Mesendoderm (in vitro differentiated cells): ENCODE results near the gene SYNRG. TPM values are rescaled to one million over a fixed set of nuclear protein-coding genes. Genes with fewer than 3 reads are reported as not detected.

ENCODE experiments used
- DNase-seq: peaks from one replicate; pipeline ENCODE4 v3.0.0; 2013
- H2AK5ac ChIP-seq: 2 replicates; pipeline ENCODE4 v1.6.1; 2013; ENCODE audit warnings: low read length, inconsistent platforms
- H2BK120ac ChIP-seq: 2 replicates; pipeline ENCODE4 v1.6.1; 2013; ENCODE audit warnings: low read depth, mild to moderate bottlenecking, low read length, moderate library complexity, mixed read lengths
- H2BK15ac ChIP-seq: replicated peaks from 2 replicates; pipeline ENCODE4 v1.6.1; 2013; ENCODE audit warnings: low read depth, mild to moderate bottlenecking, moderate library complexity
- H2BK5ac ChIP-seq: 2 replicates; pipeline ENCODE4 v1.6.1; 2013; ENCODE audit warnings: low read length, inconsistent platforms
- H3K18ac ChIP-seq: 2 replicates; pipeline ENCODE4 v1.6.1; 2013; ENCODE audit warnings: mild to moderate bottlenecking, low read length, mixed read lengths
- H3K23ac ChIP-seq: one replicate; pipeline ENCODE4 v1.6.1; 2013; ENCODE audit warnings: low read length
- H3K27ac ChIP-seq: 2 replicates; pipeline ENCODE4 v1.5.1; 2013; ENCODE audit warnings: low read depth, mild to moderate bottlenecking, inconsistent platforms, low read length, moderate library complexity
- H3K27me3 ChIP-seq: 2 replicates; pipeline ENCODE4 v1.6.1; 2013; ENCODE audit warnings: low read length, control low read depth, mild to moderate bottlenecking, inconsistent platforms; ENCODE audit not compliant: insufficient read depth, poor library complexity
- H3K36me3 ChIP-seq: 2 replicates; pipeline ENCODE4 v1.6.1; 2013; ENCODE audit warnings: low read length, inconsistent platforms; ENCODE audit not compliant: control insufficient read depth, insufficient read depth
- H3K4ac ChIP-seq: one replicate; pipeline ENCODE4 v1.6.1; 2013; ENCODE audit warnings: low read depth, mild to moderate bottlenecking, low read length, moderate library complexity
- H3K4me1 ChIP-seq: 2 replicates; pipeline ENCODE4 v1.6.1; 2013; ENCODE audit warnings: low read depth, low read length, inconsistent platforms; ENCODE audit not compliant: control insufficient read depth
- H3K4me2 ChIP-seq: 2 replicates; pipeline ENCODE4 v1.6.1; 2013; ENCODE audit warnings: low read length
- H3K4me3 ChIP-seq: 2 replicates; pipeline ENCODE4 v1.5.1; 2013; ENCODE audit warnings: mild to moderate bottlenecking, low read length
- H3K56ac ChIP-seq: one replicate; pipeline ENCODE4 v1.6.1; 2013; ENCODE audit warnings: low read length
- H3K79me1 ChIP-seq: 2 replicates; pipeline ENCODE4 v1.6.1; 2013; ENCODE audit warnings: low read length, inconsistent platforms
- H3K79me2 ChIP-seq: 2 replicates; pipeline ENCODE4 v1.6.1; 2013; ENCODE audit warnings: mild to moderate bottlenecking, low read length; ENCODE audit not compliant: control insufficient read depth, insufficient read depth
- H3K9ac ChIP-seq: 2 replicates; pipeline ENCODE4 v1.6.1; 2013; ENCODE audit warnings: low read length, inconsistent platforms
- H4K5ac ChIP-seq: one replicate; pipeline ENCODE4 v1.6.1; 2013; ENCODE audit warnings: low read length
- H4K8ac ChIP-seq: one replicate; pipeline ENCODE4 v1.6.1; 2013; ENCODE audit warnings: low read depth, mild to moderate bottlenecking, control low read depth, low read length, moderate library complexity
- WGBS: extraction: QIAGEN DNeasy Blood & Tissue Kit; methylation state at CpG from one replicate; pipeline ENCODE4 v1.1.7; 2013; ENCODE audit warnings: low lambda C conversion rate, missing lambda C conversion rate; ENCODE audit not compliant: insufficient coverage; ENCODE audit errors: extremely low coverage; 5-methylcytosine and 5-hydroxymethylcytosine counted together
- polyA plus RNA-seq, 2 experiments: library from polyadenylated mRNA; stranded (reverse); fragments of 200-250 nt; gene quantifications; one replicate each; pipeline ENCODE4 v1.2.3, GENCODE V29; 2013

The SYNRG gene, protein sequence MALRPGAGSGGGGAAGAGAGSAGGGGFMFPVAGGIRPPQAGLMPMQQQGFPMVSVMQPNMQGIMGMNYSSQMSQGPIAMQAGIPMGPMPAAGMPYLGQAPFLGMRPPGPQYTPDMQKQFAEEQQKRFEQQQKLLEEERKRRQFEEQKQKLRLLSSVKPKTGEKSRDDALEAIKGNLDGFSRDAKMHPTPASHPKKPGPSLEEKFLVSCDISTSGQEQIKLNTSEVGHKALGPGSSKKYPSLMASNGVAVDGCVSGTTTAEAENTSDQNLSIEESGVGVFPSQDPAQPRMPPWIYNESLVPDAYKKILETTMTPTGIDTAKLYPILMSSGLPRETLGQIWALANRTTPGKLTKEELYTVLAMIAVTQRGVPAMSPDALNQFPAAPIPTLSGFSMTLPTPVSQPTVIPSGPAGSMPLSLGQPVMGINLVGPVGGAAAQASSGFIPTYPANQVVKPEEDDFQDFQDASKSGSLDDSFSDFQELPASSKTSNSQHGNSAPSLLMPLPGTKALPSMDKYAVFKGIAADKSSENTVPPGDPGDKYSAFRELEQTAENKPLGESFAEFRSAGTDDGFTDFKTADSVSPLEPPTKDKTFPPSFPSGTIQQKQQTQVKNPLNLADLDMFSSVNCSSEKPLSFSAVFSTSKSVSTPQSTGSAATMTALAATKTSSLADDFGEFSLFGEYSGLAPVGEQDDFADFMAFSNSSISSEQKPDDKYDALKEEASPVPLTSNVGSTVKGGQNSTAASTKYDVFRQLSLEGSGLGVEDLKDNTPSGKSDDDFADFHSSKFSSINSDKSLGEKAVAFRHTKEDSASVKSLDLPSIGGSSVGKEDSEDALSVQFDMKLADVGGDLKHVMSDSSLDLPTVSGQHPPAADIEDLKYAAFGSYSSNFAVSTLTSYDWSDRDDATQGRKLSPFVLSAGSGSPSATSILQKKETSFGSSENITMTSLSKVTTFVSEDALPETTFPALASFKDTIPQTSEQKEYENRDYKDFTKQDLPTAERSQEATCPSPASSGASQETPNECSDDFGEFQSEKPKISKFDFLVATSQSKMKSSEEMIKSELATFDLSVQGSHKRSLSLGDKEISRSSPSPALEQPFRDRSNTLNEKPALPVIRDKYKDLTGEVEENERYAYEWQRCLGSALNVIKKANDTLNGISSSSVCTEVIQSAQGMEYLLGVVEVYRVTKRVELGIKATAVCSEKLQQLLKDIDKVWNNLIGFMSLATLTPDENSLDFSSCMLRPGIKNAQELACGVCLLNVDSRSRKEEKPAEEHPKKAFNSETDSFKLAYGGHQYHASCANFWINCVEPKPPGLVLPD (N-terminal part only)
- polyA plus RNA-seq (2013, experiment 1 of 2), result 13.9 TPM
- polyA plus RNA-seq (2013, experiment 2 of 2), result 13.7 TPM

DNA sequence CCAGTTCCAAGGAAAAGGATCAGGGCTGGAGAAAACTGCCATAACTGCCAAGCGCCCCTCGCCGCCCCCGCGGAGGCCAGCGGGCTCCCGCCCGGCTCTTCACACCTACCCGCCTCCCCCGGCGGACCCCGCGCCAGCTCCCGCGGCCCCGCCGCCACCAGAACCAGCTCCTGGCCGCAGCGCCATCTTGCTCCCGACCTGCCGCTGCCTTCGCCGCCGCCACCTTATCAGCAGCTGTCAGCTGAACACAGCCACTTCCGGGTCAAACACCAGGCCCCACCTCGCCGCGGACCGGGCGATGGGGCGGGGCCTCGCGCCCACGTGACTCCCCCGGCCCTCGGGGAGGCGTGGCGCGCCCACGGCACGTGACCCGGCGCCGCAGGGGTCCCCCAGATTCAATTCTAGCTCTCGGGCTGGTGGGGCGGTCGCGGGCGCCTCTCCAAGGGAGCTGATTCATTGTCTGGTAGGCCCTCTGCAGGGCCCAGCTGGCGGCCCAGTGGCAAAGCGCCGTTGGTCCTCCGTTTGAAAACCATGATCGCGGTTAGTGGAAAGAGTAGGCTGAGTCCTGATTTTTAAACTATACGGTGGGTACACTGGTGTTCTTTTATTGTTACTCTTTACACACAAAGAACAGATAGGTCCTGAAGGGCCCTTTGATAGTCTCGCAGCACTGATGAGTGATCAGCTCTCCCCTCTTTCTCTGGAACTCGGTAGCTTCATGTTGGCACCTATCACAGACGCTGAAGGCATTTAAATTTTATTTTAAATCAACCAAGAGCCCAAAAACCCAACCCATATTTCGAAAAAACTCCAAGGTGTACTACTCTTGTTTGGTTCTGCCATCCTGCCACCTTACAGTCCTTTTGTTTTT, at the start of gene SYNRG:
Gene SYNRG (minus strand): TSS at position 249 of the 871 bp plus-strand sequence. CDS start 63 bp downstream, at position 186.
- Histone ChIP-seq H3K79me2 (peaks cover 6% of the 10 kb centered on the region), H2BK15ac (no peak within 1 kb of the TSS), H3K4me1 (no peaks in the 10 kb centered on the region), H2AK5ac (no peak within 1 kb of the TSS), H3K27ac (peak within 1 kb of the TSS; percentile 92), H3K9ac (peak within 1 kb of the TSS; percentile 65), H4K5ac (no peak within 1 kb of the TSS), H2BK120ac (peak within 1 kb of the TSS; percentile 3), H3K4me2 (peak within 1 kb of the TSS; percentile 18), H4K8ac (peak within 1 kb of the TSS; percentile 96), H3K23ac (no peak within 1 kb of the TSS), H2BK5ac (peak within 1 kb of the TSS; percentile 56), H3K18ac (peak within 1 kb of the TSS; percentile 86), H3K79me1 (no peaks in the 10 kb centered on the region), H3K27me3 (no peaks in the 10 kb centered on the region), H3K36me3 (peaks cover 2% of the 10 kb centered on the region), H3K56ac (peak within 1 kb of the TSS; percentile 87), H3K4me3 (peak within 1 kb of the TSS; percentile 36), H3K4ac (peak within 1 kb of the TSS; percentile 41)
- peak; percentile 98 for DNase-seq
- no CpG with 5 or more reads among the region's 60 CpGs for WGBS

GRCh38 chr17:37657202-37657601, 48.0 kb upstream of the SYNRG start:
- Histone ChIP-seq H3K27ac (no peak overlapping the region), H3K23ac (no peak overlapping the region), H3K4me1 (no peaks in the 10 kb centered on the region), H3K79me1 (no peaks in the 10 kb centered on the region), H3K9ac (no peak overlapping the region), H4K8ac (no peak overlapping the region), H3K56ac (no peak overlapping the region), H2BK15ac (no peak overlapping the region), H3K36me3 (no peaks in the 10 kb centered on the region), H3K4me3 (no peak overlapping the region), H3K27me3 (no peaks in the 10 kb centered on the region), H2AK5ac (no peak overlapping the region), H3K18ac (no peak overlapping the region), H2BK120ac (no peak overlapping the region), H3K79me2 (no peaks in the 10 kb centered on the region), H2BK5ac (no peak overlapping the region), H4K5ac (no peak overlapping the region), H3K4me2 (no peak overlapping the region), H3K4ac (no peak overlapping the region)
- no peak for DNase-seq
- no CpG with 5 or more reads among the region's 1 CpG for WGBS

- Histone ChIP-seq H3K27me3 (peaks cover under 1% of the 10 kb centered on the region), H2BK5ac (no peak overlapping the region), H3K27ac (no peak overlapping the region), H3K4ac (no peak overlapping the region), H3K4me2 (no peak overlapping the region), H3K79me2 (no peaks in the 10 kb centered on the region), H3K4me3 (no peak overlapping the region), H4K8ac (no peak overlapping the region), H3K4me1 (no peaks in the 10 kb centered on the region), H2BK120ac (no peak overlapping the region), H3K23ac (no peak overlapping the region), H3K18ac (no peak overlapping the region), H3K56ac (no peak overlapping the region), H3K36me3 (no peaks in the 10 kb centered on the region), H4K5ac (no peak overlapping the region), H2BK15ac (no peak overlapping the region), H3K79me1 (no peaks in the 10 kb centered on the region), H3K9ac (no peak overlapping the region), H2AK5ac (no peak overlapping the region)
- WGBS, result no CpG with 5 or more reads among the region's 2 CpGs
- no peak for DNase-seq
Observed at GRCh38 chr17:37651849-37652248, 42.6 kb upstream of the SYNRG start.

DNA sequence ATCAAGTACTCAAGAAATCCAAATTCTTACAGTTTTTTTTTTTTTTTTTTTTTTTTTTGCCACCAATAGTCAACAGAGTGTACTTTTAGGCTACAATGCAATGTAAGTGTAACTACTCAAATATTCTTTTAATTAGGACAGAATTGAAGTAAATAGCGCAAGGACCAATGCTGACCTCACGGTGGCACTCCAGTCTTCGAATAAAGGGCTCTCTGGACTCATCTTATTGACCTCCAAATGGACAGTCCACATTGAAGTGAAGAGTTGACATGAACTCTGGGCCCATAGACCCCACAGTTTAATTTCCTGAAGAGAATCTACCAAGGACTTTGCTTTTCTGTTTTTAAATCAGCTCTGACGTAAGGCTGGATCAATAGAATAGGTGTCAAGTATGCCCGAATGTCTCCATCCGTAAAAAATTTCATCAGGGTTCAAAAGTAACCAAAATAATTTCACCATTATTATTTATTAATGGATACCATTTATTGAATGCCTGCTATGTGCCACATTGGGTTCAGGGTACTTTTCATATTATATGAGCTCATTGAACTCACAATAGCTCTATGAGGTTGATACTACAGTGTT, 41.3 kb upstream of the SYNRG start:
- Histone ChIP-seq H3K27me3 (peaks cover 4% of the 10 kb centered on the region), H2AK5ac (no peak overlapping the region), H2BK15ac (no peak overlapping the region), H2BK5ac (no peak overlapping the region), H4K5ac (no peak overlapping the region), H3K56ac (no peak overlapping the region), H3K79me2 (no peaks in the 10 kb centered on the region), H3K4me1 (no peaks in the 10 kb centered on the region), H4K8ac (no peak overlapping the region), H3K79me1 (no peaks in the 10 kb centered on the region), H3K23ac (no peak overlapping the region), H3K4me3 (no peak overlapping the region), H2BK120ac (no peak overlapping the region), H3K36me3 (no peaks in the 10 kb centered on the region), H3K18ac (no peak overlapping the region), H3K9ac (no peak overlapping the region), H3K4me2 (no peak overlapping the region), H3K27ac (no peak overlapping the region), H3K4ac (no peak overlapping the region)
- peak; percentile 59 for DNase-seq
- no CpG with 5 or more reads among the region's 6 CpGs for WGBS
